ENCODE results near the gene ZNF678.
"Not testable (repeated sequence)": the region's sequence is repeated elsewhere in the genome, so short reads cannot be mapped to it uniquely, and the experiment has no call there.

Gene ZNF678

DNA sequence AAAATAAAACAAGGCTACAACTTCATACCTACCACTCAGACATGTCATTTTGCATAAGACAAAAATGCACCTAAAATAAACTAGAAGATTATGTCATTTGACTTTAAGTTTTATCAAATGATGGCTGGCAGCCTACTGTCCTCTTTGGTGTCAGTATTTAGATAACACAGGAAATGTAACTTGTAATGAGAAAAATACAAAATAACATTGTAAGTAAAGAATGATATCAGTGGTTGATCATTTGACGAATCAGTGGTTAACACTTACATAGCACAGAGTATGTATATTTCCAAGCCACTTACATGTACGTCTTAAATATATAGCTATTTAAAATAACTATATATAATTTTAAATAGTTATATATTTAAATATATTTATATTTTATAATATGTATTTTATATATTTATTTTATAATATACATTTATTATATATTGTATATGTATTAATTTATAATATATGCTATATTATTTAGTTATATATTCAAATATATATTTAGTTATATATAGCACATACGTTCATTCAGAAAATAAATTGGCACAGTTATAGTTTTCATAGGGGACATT, 44.1 kb downstream of the ZNF678 start:
- DNase-seq, result no peak

DNA sequence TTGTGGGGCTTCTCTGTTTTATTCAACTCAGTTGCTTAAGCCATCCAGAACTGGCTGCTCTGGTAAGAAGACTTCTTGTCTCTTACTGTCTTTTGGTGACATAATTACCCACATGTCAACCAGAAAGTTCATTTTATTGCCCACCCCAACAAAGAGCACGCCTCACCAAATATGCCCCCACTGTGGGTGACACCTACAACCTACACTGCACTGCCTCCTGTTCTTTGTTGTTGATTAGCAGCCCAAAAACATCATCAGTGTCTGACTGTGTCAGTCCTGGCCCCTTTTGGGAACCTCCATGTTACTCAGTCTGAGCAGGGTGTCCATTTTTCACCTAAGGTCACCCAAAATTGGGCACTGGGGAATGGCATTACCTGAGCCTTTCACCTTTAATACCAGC, 49.3 kb downstream of the ZNF678 start:
- no peak for DNase-seq

DNA sequence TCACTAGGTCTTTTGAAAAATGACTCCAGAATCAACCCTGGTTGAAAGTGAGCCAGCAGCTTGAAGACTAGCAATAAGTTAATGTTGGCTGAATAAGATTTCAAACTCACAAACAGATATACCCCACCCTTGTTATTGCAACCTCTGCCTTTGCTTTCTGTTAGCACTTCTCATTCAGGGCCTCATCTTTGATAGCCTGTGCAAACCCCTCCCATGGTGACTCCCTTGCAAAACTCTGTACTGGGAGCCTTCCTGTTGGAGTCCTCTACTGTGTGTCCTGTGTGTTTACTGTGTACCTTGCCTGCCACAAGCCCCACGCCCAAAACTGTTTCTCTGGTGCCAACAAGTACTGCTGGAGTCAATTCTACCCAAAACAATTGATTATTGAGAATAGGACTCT, 50.2 kb downstream of the ZNF678 start:
- no peak for DNase-seq

DNA sequence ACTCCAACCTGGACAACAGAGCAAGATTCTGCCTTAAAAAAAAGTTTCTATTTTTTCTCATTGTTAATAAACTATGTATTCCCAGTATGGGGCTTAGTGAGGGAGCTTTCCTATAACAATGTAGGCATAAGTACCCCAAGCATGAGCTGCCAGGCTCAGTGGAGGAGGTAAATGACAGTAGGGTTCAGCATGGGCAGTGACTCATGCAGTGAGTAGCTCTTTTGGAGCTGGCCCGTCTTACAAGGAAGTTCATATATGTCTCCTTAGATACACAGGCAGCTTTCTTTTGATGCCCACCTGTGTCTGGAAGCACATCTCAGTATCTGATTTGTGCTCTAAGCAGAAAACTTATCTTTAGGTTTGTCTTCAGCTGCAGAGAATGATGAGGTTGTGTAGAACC, 57.9 kb downstream of the ZNF678 start:
- no peak for DNase-seq

DNA sequence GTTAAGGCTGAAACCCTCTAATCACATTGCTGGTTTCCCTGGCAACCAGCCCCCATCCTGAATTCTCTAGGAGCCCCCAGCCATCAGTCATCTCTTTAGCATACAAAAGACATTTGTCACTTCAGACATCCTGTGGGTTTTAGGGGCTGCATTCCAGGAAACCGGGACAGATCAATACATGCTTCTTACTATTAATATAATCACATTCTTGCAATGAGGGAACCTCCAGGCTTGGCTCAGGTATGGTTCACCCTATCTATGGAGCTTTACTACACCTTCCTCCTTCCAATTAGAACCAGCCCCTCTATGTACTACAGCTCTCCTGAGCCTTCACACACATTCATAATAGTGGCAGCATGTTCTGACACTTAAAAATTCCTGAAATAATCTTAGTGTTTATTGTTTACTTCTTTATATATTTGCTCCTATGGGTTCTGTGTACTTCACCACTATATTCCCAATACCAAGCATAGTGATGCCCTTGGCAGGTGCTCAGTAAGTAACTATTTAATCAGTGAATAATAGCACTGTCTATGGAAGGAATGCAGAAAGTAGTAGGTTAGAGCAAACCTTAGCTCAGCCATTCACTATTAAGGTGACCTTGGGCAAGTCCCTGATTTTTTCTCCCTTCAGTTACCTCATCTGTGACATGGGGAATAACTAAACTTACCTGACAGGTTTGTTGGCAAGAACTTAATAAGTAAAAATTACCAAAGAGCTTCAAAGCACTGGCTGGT, 59.6 kb downstream of the ZNF678 start:
- DNase-seq, result no peak

GRCh38 chr1:227632325-227632724, 69.0 kb downstream of the ZNF678 start:
- DNase-seq, result no peak

- DNase-seq, result no peak
These were observed 72.2 kb downstream of the ZNF678 start for GRCh38 chr1:227635596-227635995.

DNA sequence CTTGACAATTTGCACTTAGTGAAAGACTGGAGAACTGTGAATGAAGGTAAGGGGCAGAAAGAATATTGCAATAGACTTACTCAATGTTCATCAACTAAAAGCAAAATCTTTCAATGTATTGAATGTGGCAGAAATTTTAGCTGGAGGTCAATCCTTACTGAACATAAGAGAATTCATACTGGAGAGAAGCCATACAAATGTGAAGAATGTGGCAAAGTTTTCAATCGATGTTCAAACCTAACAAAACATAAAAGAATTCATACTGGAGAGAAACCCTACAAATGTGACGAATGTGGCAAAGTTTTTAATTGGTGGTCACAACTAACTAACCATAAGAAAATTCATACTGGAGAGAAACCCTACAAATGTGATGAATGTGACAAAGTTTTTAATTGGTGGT, 91.1 kb downstream of the ZNF678 start:
- DNase-seq, result no peak

DNA sequence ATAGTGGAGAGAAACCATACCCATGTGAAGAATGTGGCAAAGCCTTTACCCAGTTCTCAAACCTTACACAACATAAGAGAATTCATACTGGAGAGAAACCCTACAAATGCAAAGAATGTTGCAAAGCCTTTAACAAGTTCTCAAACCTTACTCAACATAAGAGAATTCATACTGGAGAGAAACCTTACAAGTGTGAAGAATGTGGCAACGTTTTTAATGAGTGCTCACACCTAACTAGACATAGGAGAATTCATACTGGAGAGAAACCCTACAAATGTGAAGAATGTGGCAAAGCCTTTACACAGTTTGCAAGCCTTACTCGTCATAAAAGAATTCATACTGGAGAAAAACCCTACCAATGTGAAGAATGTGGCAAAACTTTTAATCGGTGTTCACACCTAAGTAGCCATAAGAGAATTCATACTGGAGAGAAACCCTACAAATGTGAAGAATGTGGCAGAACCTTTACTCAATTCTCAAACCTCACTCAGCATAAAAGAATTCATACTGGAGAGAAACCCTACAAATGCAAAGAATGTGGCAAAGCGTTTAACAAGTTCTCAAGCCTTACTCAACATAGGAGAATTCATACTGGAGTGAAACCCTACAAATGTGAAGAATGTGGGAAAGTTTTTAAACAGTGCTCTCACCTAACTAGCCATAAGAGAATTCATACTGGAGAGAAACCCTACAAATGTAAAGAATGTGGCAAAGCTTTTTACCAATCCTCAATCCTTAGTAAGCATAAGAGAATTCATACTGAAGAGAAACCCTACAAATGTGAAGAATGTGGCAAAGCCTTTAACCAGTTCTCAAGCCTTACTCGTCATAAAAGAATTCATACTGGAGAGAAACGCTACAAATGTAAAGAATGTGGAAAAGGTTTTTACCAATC, 91.7 kb downstream of the ZNF678 start:
- no peak for DNase-seq

DNA sequence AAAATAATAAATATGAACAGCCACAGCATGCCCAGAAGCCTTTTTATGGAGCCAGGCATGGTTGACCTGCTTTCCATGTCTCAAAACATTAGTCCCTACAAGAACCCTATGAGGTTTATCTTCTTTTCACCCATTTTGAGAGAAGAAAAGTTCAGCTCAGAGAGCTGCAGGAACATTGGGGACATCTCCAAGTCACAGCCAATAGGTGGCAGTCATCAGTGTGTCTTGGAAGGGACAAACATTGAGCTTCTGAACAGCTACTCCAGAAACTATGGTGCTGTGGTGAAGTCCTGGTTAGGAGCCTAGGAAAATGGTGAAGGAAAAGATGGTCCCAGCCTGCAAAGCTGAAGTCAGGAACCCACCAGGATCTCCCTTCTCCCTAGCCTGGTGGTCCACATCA, 98.1 kb downstream of the ZNF678 start:
- no peak for DNase-seq

- DNase-seq, result no peak
These were observed 99.6 kb downstream of the ZNF678 start for GRCh38 chr1:227662933-227663332.

- DNase-seq, result no peak
These were observed 102.9 kb downstream of the ZNF678 start for GRCh38 chr1:227666286-227666685.

- DNase-seq, result no peak
These were observed 110.1 kb downstream of the ZNF678 start for GRCh38 chr1:227673441-227673840.

- no peak for DNase-seq
These were observed 122.5 kb downstream of the ZNF678 start for GRCh38 chr1:227685807-227686206.

DNA sequence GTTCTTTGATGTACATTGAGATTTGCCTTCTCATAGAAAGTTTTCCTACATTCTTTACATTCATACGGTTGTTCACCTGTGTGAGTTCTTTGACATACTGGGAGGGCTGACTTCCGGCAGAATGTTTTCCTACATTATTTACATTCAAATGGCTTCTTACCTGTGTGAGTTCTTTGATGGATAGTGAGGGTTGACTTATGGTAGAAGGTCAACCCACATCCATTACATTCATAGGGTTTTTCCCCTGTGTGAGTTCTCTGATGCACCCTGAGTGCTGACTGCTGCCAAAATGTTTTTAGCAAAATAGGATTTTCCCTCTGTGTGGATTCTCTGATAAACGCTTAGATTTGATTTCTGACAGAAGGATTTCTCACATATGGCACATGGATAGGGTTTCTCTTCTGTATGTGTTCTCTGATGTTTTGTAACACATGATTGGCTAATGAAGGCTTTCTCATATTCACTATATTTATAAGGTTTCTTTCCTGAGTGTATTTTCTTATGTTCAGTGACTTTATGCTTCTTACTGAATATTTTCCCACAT, 134.0 kb downstream of the ZNF678 start:
- no peak for DNase-seq

DNA sequence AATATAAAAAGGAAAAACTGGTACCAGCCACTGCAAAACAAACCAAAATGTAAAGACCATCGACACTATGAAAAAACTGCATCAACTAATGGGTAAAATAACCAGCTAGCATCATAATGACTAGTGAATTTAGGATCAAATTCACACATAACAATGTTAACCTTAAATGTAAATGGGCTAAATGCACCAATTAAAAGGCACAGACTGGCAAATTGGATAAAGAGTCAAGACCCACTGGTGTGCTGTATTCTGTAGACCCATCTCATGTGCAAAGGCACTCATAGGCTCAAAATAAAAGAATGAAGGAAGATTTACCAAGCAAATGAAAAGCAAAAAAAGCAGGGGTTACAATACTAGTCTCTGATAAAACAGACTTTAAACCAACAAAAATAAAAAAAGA, 138.3 kb downstream of the ZNF678 start:
- DNase-seq, result not testable (repeated sequence)

GRCh38 chr1:227707846-227708245, 144.5 kb downstream of the ZNF678 start:
- DNase-seq, result no peak

DNA sequence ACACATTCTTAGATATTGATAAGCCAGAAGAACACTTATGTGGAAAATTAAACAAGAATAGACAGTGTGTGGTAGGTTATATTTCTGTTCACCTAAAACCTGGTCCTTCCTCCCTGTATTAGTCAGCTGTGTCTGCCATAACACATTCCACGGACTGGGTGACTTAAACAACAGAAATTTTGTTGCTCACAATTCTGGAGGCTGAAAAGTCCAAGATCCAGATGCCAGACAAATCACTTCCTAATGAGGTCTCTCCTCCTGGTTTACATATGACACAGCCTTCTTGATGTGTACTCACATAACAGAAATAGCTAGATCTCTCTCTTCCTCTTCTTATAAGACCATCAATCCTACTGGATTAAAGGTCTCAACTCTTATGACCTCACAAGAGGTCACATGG, 146.1 kb downstream of the ZNF678 start:
- no peak for DNase-seq

DNA sequence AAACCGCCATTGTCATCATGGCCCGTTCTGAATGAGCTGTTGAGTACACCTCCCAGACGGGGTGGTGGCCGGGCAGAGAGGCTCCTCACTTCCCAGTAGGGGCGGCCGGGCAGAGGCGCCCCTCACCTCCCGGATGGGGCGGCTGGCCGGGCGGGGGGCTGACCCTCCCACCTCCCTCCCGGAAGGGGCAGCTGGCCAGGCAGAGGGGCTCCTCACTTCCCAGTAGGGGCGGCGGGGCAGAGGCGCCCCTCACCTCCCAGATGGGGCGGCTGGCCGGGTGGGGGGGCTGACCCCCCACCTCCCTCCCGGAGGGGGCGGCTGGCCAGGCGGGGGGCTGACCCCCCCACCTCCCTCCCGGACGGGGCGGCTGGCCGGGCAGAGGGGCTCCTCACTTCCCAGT, 147.1 kb downstream of the ZNF678 start:
- not testable (repeated sequence) for DNase-seq

DNA sequence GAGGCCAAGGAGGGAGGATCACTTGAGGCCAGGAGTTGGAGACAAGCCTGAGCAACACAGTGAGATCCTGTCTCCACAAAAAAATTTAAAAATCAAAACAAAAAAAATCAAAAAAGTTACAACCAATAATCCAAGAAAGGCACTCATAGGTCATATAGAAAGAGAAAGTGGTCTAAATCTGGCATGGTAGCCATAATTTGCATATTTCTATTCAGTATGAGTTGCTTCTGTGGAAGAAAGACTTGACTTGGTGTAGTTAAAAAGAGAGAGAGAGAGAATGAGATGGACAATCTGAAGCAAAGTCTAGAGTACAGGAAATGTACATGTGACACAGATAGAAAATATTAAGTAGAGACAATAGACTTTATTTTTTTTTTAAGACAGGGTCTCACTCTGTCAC, 149.3 kb downstream of the ZNF678 start:
- DNase-seq, result no peak

- DNase-seq, result no peak
These were observed 155.6 kb downstream of the ZNF678 start for GRCh38 chr1:227718932-227719331.

DNA sequence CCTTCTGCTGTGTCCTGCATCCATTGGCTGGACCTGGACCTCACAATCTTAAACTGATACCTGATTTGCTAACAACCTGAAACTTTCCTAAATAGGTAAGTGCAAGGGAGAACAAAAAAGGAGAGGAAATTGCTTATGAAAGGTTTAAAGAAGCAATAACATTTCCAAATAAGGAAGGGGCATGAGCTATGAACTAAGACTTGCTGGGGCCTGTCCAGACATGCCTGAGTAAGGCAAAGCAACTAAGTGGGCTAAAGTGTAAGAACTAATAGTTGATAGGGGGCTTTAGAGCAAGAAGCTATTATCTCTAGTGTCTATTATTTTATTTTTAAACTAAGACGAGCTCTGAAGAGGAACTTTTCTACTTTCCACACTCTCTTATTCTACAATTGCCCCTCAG, 160.1 kb downstream of the ZNF678 start:
- no peak for DNase-seq

DNA sequence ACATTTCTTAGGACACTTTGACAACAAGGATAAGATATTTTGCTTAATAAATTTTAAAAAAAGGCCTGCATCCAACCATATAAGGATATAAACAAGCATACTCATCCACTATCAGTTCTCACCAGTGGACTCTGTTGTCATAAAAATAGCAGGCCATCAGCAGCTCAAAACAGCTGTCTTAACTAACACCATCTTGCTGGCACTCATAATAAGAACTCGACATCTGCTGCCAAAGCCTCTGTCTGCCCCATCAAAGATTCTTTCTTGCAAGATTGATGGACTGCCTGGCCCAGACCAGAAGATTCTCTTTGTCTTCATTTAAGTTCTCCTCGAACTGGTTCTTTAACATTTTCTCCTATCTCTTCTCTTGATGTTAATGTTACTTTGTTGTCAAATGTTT, 161.7 kb downstream of the ZNF678 start:
- no peak for DNase-seq

- no peak for DNase-seq
These were observed 163.0 kb downstream of the ZNF678 start for GRCh38 chr1:227726318-227726717.
